HG02642 (cell line): ENCODE measurements around the gene LRRC9.
A peak's percentile ranks its signal among the peaks of the same experiment; 100 is the strongest.
"Not testable (repeated sequence)": the region's sequence is repeated elsewhere in the genome, so short reads cannot be mapped to it uniquely, and the experiment has no call there.

Source experiments
- ATAC-seq: cut with Tn5 transposase; IDR thresholded peaks from one replicate; pipeline ENCODE4 v1.9.1; 2021; ENCODE audit warnings: mild to moderate bottlenecking; ENCODE audit not compliant: unreplicated experiment, poor library complexity

Gene LRRC9

DNA sequence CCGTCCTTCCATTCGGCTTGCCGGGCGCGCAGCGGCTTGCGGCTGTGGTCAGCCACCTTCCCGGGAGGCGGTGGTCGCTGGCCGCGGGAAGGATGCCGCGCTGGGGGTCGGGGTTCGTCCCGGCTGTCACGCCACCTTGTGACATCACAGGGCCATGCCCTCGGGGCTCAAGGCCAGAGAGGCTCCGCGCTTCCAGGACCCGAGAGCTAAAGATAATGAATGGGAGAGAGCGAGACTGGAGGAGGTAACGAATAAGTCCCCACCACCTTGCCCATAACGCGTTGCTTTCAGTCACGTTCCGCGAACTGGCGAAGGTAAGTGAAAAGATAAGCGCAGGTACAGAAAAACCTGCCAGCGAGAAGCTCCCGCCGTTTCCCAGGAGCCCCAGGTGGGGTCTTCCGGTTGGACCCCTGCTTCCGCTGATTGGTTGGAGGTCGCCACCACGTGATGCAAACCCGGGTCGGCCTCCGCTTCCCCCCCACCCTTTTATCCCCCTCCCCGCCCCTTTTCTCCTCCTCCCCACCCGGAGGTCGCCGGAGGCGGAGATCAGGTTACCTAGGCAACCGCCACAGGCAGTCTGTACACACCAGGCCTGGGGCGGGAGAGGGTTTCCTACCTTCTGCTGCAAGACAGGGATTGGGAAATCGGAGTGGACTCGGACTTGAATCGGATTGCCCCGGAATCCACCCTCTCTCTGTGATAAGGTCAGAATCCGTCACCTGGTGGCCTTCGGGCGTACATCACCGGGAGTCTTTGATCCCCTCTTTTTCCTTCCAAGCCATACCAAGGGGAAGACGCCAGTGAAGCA lies at the start of gene LRRC9:
LRRC9 (plus strand) TSS at position 575 of the 808 bp plus-strand sequence.
- ATAC-seq: no peak

GRCh38 chr14:59870277-59871165 lies 49.4 kb upstream of the LRRC9 start, which contains the start of gene RTN1:
Gene RTN1, minus strand, starts transcription at chr14:59870776. Its CDS starts 146 bp downstream, at chr14:59870630.
- peak; percentile 84 for ATAC-seq

DNA sequence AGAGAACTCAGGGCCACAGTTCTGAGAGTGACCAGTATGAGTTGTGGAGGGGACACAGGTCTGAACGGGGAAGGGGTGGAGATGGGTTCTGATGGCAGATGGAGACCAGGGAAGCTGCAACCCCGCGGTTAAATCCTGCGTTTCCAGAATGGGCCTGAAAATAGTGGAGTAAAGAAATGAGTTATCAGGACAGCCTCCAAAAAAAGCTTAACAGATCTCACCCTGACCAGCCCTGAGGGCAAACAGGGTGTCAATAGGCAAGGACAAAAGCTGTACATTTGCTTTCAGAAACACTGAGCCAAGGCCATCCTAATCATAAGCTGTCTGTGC lies 48.8 kb upstream of the LRRC9 start:
- ATAC-seq: peak; percentile 10

DNA sequence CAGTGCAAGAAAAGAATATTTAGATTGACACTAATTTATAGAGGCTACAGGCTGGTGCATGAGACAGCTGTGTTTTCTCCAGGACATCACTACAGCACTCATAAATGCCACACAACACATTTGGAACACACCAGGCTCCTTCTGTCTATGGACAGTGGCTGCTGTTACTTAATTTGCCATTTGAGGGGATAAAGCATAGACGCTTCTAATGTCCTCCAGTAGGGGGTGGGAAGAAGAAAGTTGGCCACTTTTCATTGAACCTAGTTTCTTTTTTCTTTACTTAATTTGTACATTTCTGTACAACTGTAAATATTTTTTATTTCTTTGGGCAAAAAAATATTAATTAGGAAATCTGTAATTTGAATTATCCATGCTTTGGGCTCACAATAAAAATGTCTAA lies 37.0 kb upstream of the LRRC9 start:
- ATAC-seq: no peak

DNA sequence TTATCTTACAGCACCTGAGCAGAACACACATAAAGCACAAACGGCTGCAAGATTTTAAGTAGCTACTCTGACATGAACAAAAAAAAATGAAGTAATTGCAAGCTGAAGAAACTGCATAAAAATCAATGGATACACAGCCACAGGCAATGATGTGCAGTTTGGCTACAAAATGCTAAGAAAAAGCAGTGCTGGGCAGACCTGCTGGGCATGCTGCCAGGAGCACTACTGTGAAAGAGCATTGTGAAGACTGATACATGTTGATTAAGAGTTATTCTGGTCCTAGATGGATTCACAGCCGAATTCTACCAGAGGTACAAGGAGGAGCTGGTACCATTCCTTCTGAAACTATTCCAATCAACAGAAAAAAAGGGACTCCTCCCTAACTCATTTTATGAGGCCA lies 29.3 kb upstream of the LRRC9 start:
- ATAC-seq: no peak

- ATAC-seq: no peak
Observed at GRCh38 chr14:59895721-59896120, 24.2 kb upstream of the LRRC9 start.

GRCh38 chr14:59897757-59898383 lies 22.1 kb upstream of the LRRC9 start:
- no peak for ATAC-seq

DNA sequence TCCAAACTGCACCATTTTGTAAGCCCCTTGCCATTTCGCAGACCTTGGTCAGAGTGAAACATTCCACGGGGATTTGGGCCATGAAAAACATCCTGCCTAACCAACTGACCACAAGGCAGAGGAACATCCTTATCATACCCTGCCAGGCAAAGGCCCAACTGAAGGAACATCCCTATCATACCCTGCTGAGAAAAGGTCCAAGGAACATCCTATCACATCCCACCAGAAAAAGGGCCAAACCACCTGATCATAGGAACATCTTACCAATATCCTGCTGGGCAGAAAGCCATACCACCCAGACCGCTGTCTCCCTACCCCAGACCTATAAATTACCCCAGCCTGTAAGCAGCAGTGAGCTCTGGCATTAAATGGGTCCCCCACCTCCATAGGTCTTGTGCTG lies 19.4 kb upstream of the LRRC9 start:
- no peak for ATAC-seq

- no peak for ATAC-seq
Observed at GRCh38 chr14:59904184-59904583, 15.8 kb upstream of the LRRC9 start.

DNA sequence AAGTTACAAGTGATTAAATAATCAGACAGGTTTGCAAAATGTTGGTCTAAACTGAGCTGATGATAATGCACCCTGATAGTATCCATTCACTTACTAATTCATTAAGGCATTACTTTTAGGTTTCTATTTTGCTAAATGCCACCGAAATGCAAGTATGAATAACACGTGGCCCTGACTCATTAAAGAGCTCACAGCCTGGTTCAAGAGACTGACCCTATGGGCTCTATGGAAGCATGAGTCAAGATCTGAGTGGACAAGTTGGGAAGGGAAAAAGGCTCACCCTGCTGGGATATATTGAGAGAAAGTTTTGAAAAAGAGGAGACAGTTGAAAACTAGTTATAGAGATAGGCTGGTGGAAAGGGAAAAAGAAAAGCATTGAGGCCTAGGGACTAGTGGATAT lies 14.8 kb upstream of the LRRC9 start:
- ATAC-seq: no peak

GRCh38 chr14:59912443-59912842 lies 7.5 kb upstream of the LRRC9 start:
- ATAC-seq: no peak

DNA sequence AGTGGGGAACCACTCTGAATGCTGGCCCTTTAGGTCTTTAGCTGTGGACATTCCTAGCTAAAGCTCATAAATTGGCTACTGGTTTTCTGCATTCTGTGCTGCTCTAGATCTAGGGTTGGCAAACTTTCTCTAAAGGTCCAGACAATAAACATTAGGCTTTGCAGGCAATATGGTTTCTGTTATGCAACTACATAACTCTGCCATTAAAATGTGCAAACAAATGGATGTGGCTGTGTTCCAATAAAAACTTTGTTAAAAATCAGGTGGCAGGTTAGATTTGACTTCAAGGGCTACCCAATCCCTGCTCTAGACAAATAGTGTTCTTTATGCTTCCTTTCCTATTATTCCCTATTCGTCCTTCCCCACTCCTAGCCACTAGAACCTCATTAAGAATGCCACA lies 6.8 kb upstream of the LRRC9 start:
- no peak for ATAC-seq

GRCh38 chr14:59918824-59919569 lies 947 bp upstream of the LRRC9 start:
- ATAC-seq: no peak

- ATAC-seq: no peak
Observed at GRCh38 chr14:59920378-59920683, 387 bp downstream of the LRRC9 start.

GRCh38 chr14:59925797-59926196 lies 5.9 kb downstream of the LRRC9 start:
- ATAC-seq: no peak

- ATAC-seq: no peak
Observed at GRCh38 chr14:59926534-59926933, 6.6 kb downstream of the LRRC9 start.

DNA sequence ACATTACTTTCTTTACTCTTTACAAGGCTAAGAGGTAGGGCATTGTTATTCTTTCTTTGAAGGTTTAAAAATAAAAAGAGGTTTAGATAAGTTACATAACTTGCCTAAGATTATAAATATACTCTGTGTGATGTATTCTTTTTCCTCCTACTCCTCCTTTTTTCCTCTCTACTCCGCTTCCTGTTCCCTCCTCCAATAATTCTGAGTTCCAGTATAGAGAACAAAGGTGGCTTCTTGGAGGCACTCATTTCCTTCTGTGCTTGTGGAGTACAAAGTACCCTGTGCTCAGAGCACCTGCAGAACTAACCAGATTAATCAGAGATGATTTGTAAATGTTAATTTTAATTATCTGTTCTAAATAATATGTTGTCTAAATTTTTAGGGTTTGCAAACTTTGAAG lies 11.3 kb downstream of the LRRC9 start:
- no peak for ATAC-seq

DNA sequence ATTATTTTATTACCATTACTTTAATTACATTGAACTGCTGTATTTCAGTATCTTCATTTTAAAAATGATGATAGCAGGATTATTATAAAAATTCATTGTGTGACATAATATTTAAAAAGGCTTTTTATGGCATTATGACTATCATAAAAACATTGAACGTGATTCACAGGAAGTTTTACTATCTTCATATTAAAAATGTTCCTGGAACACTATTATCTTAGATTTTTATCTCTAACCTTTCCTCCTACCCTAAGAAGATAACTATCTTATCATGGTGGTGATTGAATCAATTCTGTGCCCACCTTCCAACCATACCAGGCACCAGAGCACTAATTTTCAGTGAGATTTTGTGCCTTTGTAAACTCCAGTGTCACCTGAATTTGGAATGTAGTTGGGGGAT lies 16.2 kb downstream of the LRRC9 start:
- ATAC-seq: no peak

DNA sequence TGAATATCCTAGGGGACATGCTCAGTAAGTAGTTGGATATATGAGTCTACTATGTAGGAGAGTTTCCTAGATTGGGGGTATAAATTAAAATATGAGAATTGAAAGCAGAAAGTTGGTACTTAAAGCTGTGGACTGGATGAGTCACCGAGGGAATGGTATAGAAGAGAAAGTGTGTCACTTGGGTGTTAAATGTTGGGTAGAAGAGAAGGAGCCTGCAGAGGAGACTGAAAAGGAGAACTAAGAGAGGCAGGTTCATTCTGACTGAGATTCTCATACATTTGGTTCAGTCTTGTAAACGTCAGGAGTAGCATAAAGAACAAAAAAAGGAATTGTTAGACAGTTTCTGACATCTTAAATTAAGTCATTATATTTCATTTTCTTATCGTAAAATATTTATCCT lies 19.9 kb downstream of the LRRC9 start:
- ATAC-seq: peak; percentile 61

DNA sequence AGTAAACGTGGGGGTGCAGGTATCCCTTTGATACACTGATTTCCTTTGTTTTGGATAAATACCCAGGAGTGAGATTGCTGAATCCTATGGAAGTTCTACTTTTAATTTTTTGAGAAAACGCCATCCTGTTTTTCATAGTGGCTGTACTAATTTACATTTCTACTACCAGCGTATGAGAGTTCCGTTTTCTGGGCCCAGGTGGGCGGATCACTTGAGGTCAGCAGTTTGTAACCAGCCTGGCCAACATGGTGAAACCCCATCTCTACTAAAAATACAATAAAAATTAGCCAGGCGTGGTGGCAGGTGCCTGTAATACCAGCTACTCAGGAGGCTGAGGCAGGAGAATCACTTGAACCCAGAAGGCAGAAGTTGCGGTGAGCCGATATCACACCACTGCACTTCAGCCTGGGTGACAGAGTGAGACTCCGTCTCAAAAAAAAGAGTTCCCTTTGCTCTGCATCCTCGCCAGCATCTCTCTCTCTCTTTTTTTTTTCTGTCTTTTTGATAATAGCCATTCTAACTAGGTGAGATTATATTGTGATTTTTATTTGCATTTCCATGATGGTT lies 22.4 kb downstream of the LRRC9 start:
- ATAC-seq: not testable (repeated sequence)
